VCaP (cell line): Measurements from ENCODE around the gene LMBRD1.
"Not testable (repeated sequence)": the region's sequence is repeated elsewhere in the genome, so short reads cannot be mapped to it uniquely, and the experiment has no call there.

Experiments
- H3K27ac ChIP-seq: fragments of 450-650 bp; 2 replicates; pipeline ENCODE4 v1.5.1; 2017
- TF ChIP-seq, protein P1 (sequence below): fragments of 450-650 bp; conservative IDR thresholded peaks from 2 replicates; pipeline ENCODE4 v1.5.1; 2017; ENCODE audit warnings: mild to moderate bottlenecking, moderate library complexity

Gene LMBRD1

GRCh38 chr6:69696273-69696672 is 100.5 kb downstream of the LMBRD1 start:
- H3K27ac ChIP-seq, result no peak overlapping the region
- TF ChIP-seq, protein P1, sequence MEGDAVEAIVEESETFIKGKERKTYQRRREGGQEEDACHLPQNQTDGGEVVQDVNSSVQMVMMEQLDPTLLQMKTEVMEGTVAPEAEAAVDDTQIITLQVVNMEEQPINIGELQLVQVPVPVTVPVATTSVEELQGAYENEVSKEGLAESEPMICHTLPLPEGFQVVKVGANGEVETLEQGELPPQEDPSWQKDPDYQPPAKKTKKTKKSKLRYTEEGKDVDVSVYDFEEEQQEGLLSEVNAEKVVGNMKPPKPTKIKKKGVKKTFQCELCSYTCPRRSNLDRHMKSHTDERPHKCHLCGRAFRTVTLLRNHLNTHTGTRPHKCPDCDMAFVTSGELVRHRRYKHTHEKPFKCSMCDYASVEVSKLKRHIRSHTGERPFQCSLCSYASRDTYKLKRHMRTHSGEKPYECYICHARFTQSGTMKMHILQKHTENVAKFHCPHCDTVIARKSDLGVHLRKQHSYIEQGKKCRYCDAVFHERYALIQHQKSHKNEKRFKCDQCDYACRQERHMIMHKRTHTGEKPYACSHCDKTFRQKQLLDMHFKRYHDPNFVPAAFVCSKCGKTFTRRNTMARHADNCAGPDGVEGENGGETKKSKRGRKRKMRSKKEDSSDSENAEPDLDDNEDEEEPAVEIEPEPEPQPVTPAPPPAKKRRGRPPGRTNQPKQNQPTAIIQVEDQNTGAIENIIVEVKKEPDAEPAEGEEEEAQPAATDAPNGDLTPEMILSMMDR, result no peak

DNA sequence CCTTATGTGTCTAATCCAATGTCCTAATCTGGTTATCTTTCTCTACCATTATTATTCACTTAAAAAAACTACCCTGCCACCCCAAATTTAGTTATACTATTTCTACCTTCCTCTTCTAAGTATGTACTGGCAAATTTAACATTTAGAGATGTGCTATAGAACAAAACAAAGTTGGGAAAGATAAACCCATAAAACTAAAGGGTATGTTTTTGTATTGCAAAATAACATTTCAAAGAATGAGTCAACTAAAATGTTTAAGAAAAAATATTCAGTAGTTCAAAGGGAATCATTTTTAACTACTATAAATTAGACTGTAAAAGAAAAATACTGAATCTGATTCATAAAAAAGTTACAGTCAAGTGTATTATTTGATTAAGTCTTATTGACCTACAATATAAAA is 103.0 kb downstream of the LMBRD1 start:
- TF ChIP-seq, protein P1, result no peak
- no peak overlapping the region for H3K27ac ChIP-seq

GRCh38 chr6:69690986-69691385 is 105.8 kb downstream of the LMBRD1 start:
- TF ChIP-seq, protein P1, result no peak
- no peak overlapping the region for H3K27ac ChIP-seq

DNA sequence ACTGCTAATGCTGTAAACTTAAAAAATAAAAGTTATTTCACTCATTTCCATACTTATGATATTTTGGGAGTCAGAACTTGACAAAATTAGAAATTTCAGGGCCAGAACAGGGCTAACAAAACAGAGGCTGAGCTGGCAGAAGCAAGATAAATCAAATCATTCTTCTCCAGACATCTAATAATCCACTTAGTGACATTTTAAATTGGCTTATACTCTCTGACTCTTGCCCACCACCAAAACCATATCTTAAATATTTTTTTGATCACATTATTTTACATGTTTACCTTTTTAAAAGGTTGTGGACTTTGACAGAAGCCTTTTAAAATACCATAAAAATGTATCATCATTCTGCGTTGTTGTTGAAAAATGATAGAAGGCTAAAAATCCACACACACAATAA is 116.5 kb downstream of the LMBRD1 start:
- H3K27ac ChIP-seq, result no peak overlapping the region
- TF ChIP-seq, protein P1, result no peak

DNA sequence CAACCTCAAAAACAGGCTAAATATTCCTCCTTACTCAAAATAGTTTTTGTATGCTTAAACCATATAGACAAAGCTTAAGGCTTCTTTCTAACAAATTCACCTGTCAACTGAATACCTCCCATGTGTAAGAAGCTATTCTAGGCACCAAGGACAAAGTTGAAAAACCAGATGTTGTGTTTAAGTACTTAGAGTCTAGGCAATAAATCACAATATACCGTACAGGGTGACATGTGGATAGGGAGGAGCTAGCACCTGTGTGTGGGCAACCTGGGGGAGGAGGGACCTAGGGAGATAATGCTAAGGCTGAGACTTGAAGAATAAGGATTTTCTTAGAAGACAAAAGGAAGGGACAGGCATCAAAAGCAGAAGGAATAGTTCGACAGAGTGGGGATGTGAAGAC is 123.5 kb downstream of the LMBRD1 start:
- TF ChIP-seq, protein P1, result no peak

DNA sequence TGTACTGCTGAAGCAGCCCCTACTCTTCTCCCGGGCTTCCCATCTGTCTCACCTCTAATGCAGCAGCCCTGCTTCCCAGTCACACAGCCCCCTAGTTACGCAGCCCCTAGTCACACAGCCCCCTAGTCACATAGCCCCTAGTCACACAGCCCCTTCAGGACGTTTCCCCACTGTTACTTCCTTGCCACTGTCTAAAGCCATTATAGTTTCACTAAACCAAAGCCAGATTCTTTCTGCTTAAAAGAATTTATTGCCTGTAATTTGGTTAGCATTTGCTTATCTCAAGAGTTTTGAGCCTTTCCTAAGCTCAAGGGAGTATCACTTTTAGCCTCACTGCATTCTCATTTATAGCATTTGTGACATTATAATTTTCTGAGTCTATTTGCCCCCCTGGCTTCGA is 127.9 kb downstream of the LMBRD1 start:
- TF ChIP-seq, protein P1, result no peak
- no peak overlapping the region for H3K27ac ChIP-seq

More for the DNA sequence above, 123.5 kb downstream of the LMBRD1 start:
- H3K27ac ChIP-seq, result no peak overlapping the region

DNA sequence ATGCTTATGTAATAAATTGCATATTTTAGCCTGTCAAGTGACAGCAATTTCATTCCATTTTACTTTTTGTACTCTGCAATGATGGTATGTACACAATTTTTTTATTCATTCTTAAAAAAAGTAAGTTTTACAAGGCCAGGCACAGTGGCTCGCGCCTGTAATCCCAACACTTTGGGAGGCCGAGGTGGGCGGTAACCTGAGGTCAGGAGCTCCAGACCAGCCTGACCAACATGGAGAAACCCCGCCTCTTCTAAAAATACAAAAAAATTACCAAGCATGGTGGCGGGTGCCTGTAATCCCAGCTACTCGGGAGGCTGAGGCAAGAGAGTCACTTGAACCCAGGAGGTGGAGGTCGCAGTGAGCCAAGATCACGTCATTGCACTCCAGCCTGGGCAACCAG is 130.0 kb downstream of the LMBRD1 start:
- not testable (repeated sequence) for H3K27ac ChIP-seq

- TF ChIP-seq, protein P1, result no peak
- no peak overlapping the region for H3K27ac ChIP-seq
Measured at GRCh38 chr6:69665437-69665836, 131.4 kb downstream of the LMBRD1 start.
